PFSK-1 (cell line): Measurements from ENCODE around the gene CD160.

ENCODE experiments used
- FOXP2 ChIP-seq: optimal IDR thresholded peaks from 2 replicates; pipeline ENCODE3; 2011; ENCODE audit warnings: borderline replicate concordance, control low read depth, inconsistent platforms; ENCODE audit not compliant: insufficient read depth; ENCODE audit errors: extremely low read length, extremely low read depth
- POLR2AphosphoS5 ChIP-seq: IDR thresholded peaks from 2 replicates; pipeline ENCODE4 v1.6.1; 2012; ENCODE audit warnings: low read depth, mild to moderate bottlenecking, control low read depth, low read length, moderate library complexity
- TAF1 ChIP-seq: IDR thresholded peaks from 2 replicates; pipeline ENCODE4 v1.6.1; 2012; ENCODE audit warnings: low read length, control low read depth, borderline replicate concordance; ENCODE audit not compliant: insufficient read depth
- TF ChIP-seq, protein P1 (sequence below), 2 experiments: IDR thresholded peaks; 2 replicates each; pipeline versions ENCODE4 v1.6.1 to v1.8.0; 2011 to 2012; ENCODE audit warnings: low read depth in 2 of 2, low read length in 2 of 2, control low read depth in 1 of 2, inconsistent platforms in 1 of 2, mild to moderate bottlenecking in 1 of 2, moderate library complexity in 1 of 2; ENCODE audit not compliant: insufficient read depth in 1 of 2

DNA sequence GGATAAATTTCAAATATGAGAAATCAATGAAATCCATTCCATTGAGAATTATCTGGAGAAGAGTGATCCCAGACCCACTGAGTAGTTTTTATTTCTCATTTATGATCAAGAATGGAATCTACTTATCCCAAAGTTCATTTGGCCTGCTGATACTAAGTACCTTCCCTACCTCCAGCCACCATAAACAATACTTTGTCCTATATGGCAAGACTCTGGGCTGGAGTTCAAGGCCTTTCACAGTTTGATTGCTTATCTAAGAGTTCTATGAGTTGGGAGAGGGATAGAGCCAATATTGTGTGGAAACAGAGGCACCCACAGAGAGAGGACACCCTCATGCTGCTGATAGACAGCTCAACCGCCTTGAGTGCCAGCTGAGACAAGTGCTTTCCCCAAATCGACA is 17.2 kb upstream of the CD160 start:
- TF ChIP-seq TAF1 = no peak
- no peak for TF ChIP-seq POLR2AphosphoS5
- TF ChIP-seq, protein P1, sequence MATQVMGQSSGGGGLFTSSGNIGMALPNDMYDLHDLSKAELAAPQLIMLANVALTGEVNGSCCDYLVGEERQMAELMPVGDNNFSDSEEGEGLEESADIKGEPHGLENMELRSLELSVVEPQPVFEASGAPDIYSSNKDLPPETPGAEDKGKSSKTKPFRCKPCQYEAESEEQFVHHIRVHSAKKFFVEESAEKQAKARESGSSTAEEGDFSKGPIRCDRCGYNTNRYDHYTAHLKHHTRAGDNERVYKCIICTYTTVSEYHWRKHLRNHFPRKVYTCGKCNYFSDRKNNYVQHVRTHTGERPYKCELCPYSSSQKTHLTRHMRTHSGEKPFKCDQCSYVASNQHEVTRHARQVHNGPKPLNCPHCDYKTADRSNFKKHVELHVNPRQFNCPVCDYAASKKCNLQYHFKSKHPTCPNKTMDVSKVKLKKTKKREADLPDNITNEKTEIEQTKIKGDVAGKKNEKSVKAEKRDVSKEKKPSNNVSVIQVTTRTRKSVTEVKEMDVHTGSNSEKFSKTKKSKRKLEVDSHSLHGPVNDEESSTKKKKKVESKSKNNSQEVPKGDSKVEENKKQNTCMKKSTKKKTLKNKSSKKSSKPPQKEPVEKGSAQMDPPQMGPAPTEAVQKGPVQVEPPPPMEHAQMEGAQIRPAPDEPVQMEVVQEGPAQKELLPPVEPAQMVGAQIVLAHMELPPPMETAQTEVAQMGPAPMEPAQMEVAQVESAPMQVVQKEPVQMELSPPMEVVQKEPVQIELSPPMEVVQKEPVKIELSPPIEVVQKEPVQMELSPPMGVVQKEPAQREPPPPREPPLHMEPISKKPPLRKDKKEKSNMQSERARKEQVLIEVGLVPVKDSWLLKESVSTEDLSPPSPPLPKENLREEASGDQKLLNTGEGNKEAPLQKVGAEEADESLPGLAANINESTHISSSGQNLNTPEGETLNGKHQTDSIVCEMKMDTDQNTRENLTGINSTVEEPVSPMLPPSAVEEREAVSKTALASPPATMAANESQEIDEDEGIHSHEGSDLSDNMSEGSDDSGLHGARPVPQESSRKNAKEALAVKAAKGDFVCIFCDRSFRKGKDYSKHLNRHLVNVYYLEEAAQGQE (IDR thresholded peaks at IDR 0.05; ENCODE audit: insufficient read depth in 1 of 2, low read depth in 2 of 2, low read length in 2 of 2) = no peak
- TF ChIP-seq FOXP2 = no peak
